ENCODE measurements around the gene SERPINI1.
A peak's percentile ranks its signal among the peaks of the same experiment; 100 is the strongest.

SERPINI1 gene

GRCh38 chr3:167735233-167736138 lies at the start of gene SERPINI1:
TSS of gene SERPINI1 (plus strand) at chr3:167735721. CDS start at chr3:167789129, 53,408 bp downstream.
- peak; percentile 99 to 100 for DNase-seq

- DNase-seq: no peak
Observed at GRCh38 chr3:167691366-167691765, 44.2 kb upstream of the SERPINI1 start.

GRCh38 chr3:167694121-167694520 lies 41.4 kb upstream of the SERPINI1 start:
- DNase-seq: no peak

GRCh38 chr3:167700046-167700445 lies 35.5 kb upstream of the SERPINI1 start:
- DNase-seq: no peak

GRCh38 chr3:167700926-167701325 lies 34.6 kb upstream of the SERPINI1 start:
- DNase-seq: no peak

GRCh38 chr3:167705840-167706239 lies 29.7 kb upstream of the SERPINI1 start:
- no peak for DNase-seq

- DNase-seq: no peak
Observed at GRCh38 chr3:167709690-167710089, 25.8 kb upstream of the SERPINI1 start.

GRCh38 chr3:167710552-167710951 lies 25.0 kb upstream of the SERPINI1 start:
- no peak for DNase-seq

- DNase-seq: no peak
Observed at GRCh38 chr3:167711439-167711838, 24.1 kb upstream of the SERPINI1 start.

- no peak for DNase-seq
Observed at GRCh38 chr3:167712445-167712844, 23.1 kb upstream of the SERPINI1 start.

- DNase-seq: no peak
Observed at GRCh38 chr3:167714871-167715270, 20.6 kb upstream of the SERPINI1 start.

- DNase-seq: peak; percentile 65 to 95
Observed at GRCh38 chr3:167716920-167717319, 18.6 kb upstream of the SERPINI1 start.

- DNase-seq: no peak
Observed at GRCh38 chr3:167718582-167718981, 16.9 kb upstream of the SERPINI1 start.

- DNase-seq: no peak
Observed at GRCh38 chr3:167723025-167723512, 12.5 kb upstream of the SERPINI1 start.

- no peak for DNase-seq
Observed at GRCh38 chr3:167723872-167724271, 11.6 kb upstream of the SERPINI1 start.

- DNase-seq: no peak
Observed at GRCh38 chr3:167728176-167728575, 7.3 kb upstream of the SERPINI1 start.

GRCh38 chr3:167728632-167729323 lies 6.7 kb upstream of the SERPINI1 start:
- DNase-seq: no peak

GRCh38 chr3:167729591-167729990 lies 5.9 kb upstream of the SERPINI1 start:
- no peak for DNase-seq

GRCh38 chr3:167731393-167731792 lies 4.1 kb upstream of the SERPINI1 start:
- DNase-seq: peak; percentile 53 to 77

- DNase-seq: peak in 1 of 2 experiments; percentile 31
Observed at GRCh38 chr3:167732313-167733065, 3.0 kb upstream of the SERPINI1 start.

- DNase-seq: peak in 1 of 2 experiments; percentile 58
Observed at GRCh38 chr3:167733961-167734497, 1.5 kb upstream of the SERPINI1 start.

- peak; percentile 100 for DNase-seq
Observed at GRCh38 chr3:167734498-167735232, 856 bp upstream of the SERPINI1 start, which contains the start of gene PDCD10. TSS of gene PDCD10 (minus strand) at chr3:167734892. CDS start at chr3:167720157, 14,735 bp downstream.

Measured in NCI-H2081 (cell line).